H9 (cell line): ENCODE measurements around the gene DLG2. TPM values are rescaled to one million over a fixed set of nuclear protein-coding genes. Genes with fewer than 3 reads are reported as not detected.

ENCODE experiments used
- DNase-seq: peaks from one replicate; pipeline ENCODE4 v3.0.0-alpha.2; 2017
- H2AFZ ChIP-seq: one replicate; pipeline ENCODE4 v1.6.1; 2013; ENCODE audit warnings: mild to moderate bottlenecking, low read length, control low read depth, moderate library complexity
- H2AK5ac ChIP-seq: 2 replicates; pipeline ENCODE4 v1.6.1; 2013; ENCODE audit warnings: low read length, control low read depth, mixed read lengths; ENCODE audit not compliant: insufficient read length
- H2BK120ac ChIP-seq: one replicate; pipeline ENCODE4 v1.6.1; 2013; ENCODE audit warnings: low read depth, mild to moderate bottlenecking, low read length, control low read depth, inconsistent platforms; ENCODE audit not compliant: poor library complexity, severe bottlenecking
- H2BK12ac ChIP-seq: 2 replicates; pipeline ENCODE4 v1.6.1; 2013; ENCODE audit warnings: low read length, control low read depth, mixed read lengths, low read depth; ENCODE audit not compliant: insufficient read length
- H2BK15ac ChIP-seq: 2 replicates; pipeline ENCODE4 v1.6.1; 2013; ENCODE audit warnings: low read depth, low read length, control low read depth
- H2BK20ac ChIP-seq: one replicate; pipeline ENCODE4 v1.6.1; 2013; ENCODE audit warnings: low read depth, mild to moderate bottlenecking, low read length, control low read depth, inconsistent platforms; ENCODE audit not compliant: poor library complexity, severe bottlenecking
- H2BK5ac ChIP-seq: 2 replicates; pipeline ENCODE4 v1.6.1; 2013; ENCODE audit warnings: low read length, control low read depth, mixed read lengths; ENCODE audit not compliant: insufficient read length
- H3K14ac ChIP-seq: 2 replicates; pipeline ENCODE4 v1.6.1; 2013; ENCODE audit warnings: low read length, control low read depth; ENCODE audit not compliant: insufficient read depth
- H3K18ac ChIP-seq: 2 replicates; pipeline ENCODE4 v1.6.1; 2013; ENCODE audit warnings: low read depth, mild to moderate bottlenecking, mixed read lengths, low read length, control low read depth; ENCODE audit not compliant: insufficient read length
- H3K23ac ChIP-seq: 2 replicates; pipeline ENCODE4 v1.6.1; 2013; ENCODE audit warnings: low read length, control low read depth, mixed read lengths, low read depth; ENCODE audit not compliant: insufficient read length
- H3K23me2 ChIP-seq: 2 replicates; pipeline ENCODE4 v1.6.1; 2013; ENCODE audit warnings: low read depth, mild to moderate bottlenecking, mixed read lengths, low read length, control low read depth; ENCODE audit not compliant: insufficient read length, poor library complexity, severe bottlenecking
- H3K27ac ChIP-seq: 2 replicates; pipeline ENCODE4 v1.5.1; 2013; ENCODE audit warnings: low read length, control low read depth, mixed read lengths, low read depth; ENCODE audit not compliant: insufficient read length
- H3K27me3 ChIP-seq: 2 replicates; pipeline ENCODE4 v1.6.1; 2013; ENCODE audit warnings: low read length, control low read depth, inconsistent platforms; ENCODE audit not compliant: insufficient read depth
- H3K4ac ChIP-seq: 2 replicates; pipeline ENCODE4 v1.6.1; 2013; ENCODE audit warnings: low read depth, mild to moderate bottlenecking, control low read depth, inconsistent platforms, low read length, moderate library complexity
- H3K4me1 ChIP-seq: 2 replicates; pipeline ENCODE4 v1.6.1; 2013; ENCODE audit warnings: low read length, control low read depth, inconsistent platforms; ENCODE audit not compliant: insufficient read depth
- H3K4me2 ChIP-seq: 2 replicates; pipeline ENCODE4 v1.6.1; 2013; ENCODE audit warnings: low read length, control low read depth, mixed read lengths; ENCODE audit not compliant: insufficient read length, insufficient read depth
- H3K56ac ChIP-seq: 2 replicates; pipeline ENCODE4 v1.6.1; 2013; ENCODE audit warnings: low read depth, mild to moderate bottlenecking, mixed read lengths, low read length, control low read depth; ENCODE audit not compliant: insufficient read length
- H3K79me1 ChIP-seq: 2 replicates; pipeline ENCODE4 v1.6.1; 2013; ENCODE audit warnings: low read depth, mild to moderate bottlenecking, moderate library complexity, low read length, control low read depth, inconsistent platforms; ENCODE audit not compliant: insufficient read depth, poor library complexity, severe bottlenecking
- H3K79me2 ChIP-seq: 2 replicates; pipeline ENCODE4 v1.6.1; 2013; ENCODE audit warnings: low read length, control low read depth, inconsistent platforms; ENCODE audit not compliant: insufficient read depth
- H3K9ac ChIP-seq: 2 replicates; pipeline ENCODE4 v1.6.1; 2013; ENCODE audit warnings: low read length, control low read depth, mixed read lengths; ENCODE audit not compliant: insufficient read length; ENCODE audit errors: extremely low read depth
- H3K9me3 ChIP-seq: one replicate; pipeline ENCODE4 v1.6.1; 2013; ENCODE audit warnings: low read depth, low read length, inconsistent platforms; ENCODE audit not compliant: control insufficient read depth
- H3T11ph ChIP-seq: one replicate; pipeline ENCODE4 v1.6.1; 2013; ENCODE audit warnings: mild to moderate bottlenecking, low read length, control low read depth, inconsistent platforms
- H4K20me1 ChIP-seq: one replicate; pipeline ENCODE4 v1.6.1; 2013; ENCODE audit not compliant: control insufficient read depth, insufficient read length, insufficient read depth
- H4K5ac ChIP-seq: 2 replicates; pipeline ENCODE4 v1.6.1; 2013; ENCODE audit warnings: low read depth, mild to moderate bottlenecking, mixed read lengths, low read length, control low read depth; ENCODE audit not compliant: insufficient read length
- H4K8ac ChIP-seq: replicated peaks from 2 replicates; pipeline ENCODE4 v1.6.1; 2013; ENCODE audit warnings: low read length, control low read depth, mixed read lengths, low read depth; ENCODE audit not compliant: insufficient read length
- H4K91ac ChIP-seq: 2 replicates; pipeline ENCODE4 v1.6.1; 2013; ENCODE audit warnings: low read depth, mild to moderate bottlenecking, moderate library complexity, mixed read lengths, low read length, control low read depth; ENCODE audit not compliant: insufficient read length
- H3K27ac Mint-ChIP-seq, 3 experiments: 2 replicates in 2 of 3; 3 replicates in 1 of 3; pipeline ENCODE4 v1.8.0; 2020 to 2021; ENCODE audit warnings: mixed read lengths in 3 of 3, mild to moderate bottlenecking in 1 of 3, moderate library complexity in 1 of 3
- H3K27me3 Mint-ChIP-seq: 2 replicates; pipeline ENCODE4 v1.8.0; 2021; ENCODE audit warnings: low read depth, mild to moderate bottlenecking, moderate library complexity, mixed read lengths
- H3K36me3 Mint-ChIP-seq, 3 experiments: 2 replicates in 2 of 3; 3 replicates in 1 of 3; pipeline ENCODE4 v1.8.0; 2020 to 2021; ENCODE audit warnings: low read depth in 3 of 3, mixed read lengths in 3 of 3; ENCODE audit not compliant: insufficient read depth in 1 of 3
- H3K4me1 Mint-ChIP-seq, 2 experiments: 2 replicates each; pipeline ENCODE4 v1.8.0; 2020; ENCODE audit warnings: mixed read lengths in 2 of 2
- H3K4me3 Mint-ChIP-seq, 2 experiments: 2 replicates in 1 of 2; 3 replicates in 1 of 2; pipeline ENCODE4 v1.8.0; 2020 to 2021; ENCODE audit warnings: mild to moderate bottlenecking in 2 of 2, mixed read lengths in 2 of 2, moderate library complexity in 1 of 2
- H3K9me3 Mint-ChIP-seq, 2 experiments: 2 replicates in 1 of 2; 3 replicates in 1 of 2; pipeline ENCODE4 v1.8.0; 2020; ENCODE audit warnings: mild to moderate bottlenecking in 2 of 2, mixed read lengths in 2 of 2, moderate library complexity in 1 of 2
- CTCF ChIP-seq: fragments of 200-600 bp; sonication (generic); conservative IDR thresholded peaks from 3 replicates; pipeline ENCODE4 v1.8.0; 2021; ENCODE audit warnings: antibody characterized with exemption, mild to moderate bottlenecking
- WGBS: extraction: QIAGEN DNeasy Blood & Tissue Kit; methylation state at CpG from one replicate; pipeline ENCODE4 v1.1.7; 2013; ENCODE audit warnings: missing lambda C conversion rate, low lambda C conversion rate, mixed read lengths; ENCODE audit not compliant: insufficient read length; ENCODE audit errors: extremely low coverage; 5-methylcytosine and 5-hydroxymethylcytosine counted together
- total RNA-seq: library from RNA; stranded (reverse); gene quantifications from 2 replicates; pipeline ENCODE4 v1.2.1, GENCODE V29; 2021

Gene DLG2
- total RNA-seq, 1 experiment from 2014 or later, result 8.0 TPM

GRCh38 chr11:84497181-84497580, 1130.0 kb downstream of the DLG2 start:
- H3K36me3 Mint-ChIP-seq, result no peaks in the 10 kb centered on the region
- H3K27me3 ChIP-seq, result no peaks in the 10 kb centered on the region
- no peak overlapping the region for H2BK15ac ChIP-seq
- no peak overlapping the region for H3K4me2 ChIP-seq
- H3K9ac ChIP-seq, result no peak overlapping the region
- no peak for TF ChIP-seq CTCF
- no peak overlapping the region for H3K4me3 Mint-ChIP-seq
- H3T11ph ChIP-seq, result no peak overlapping the region
- H4K8ac ChIP-seq, result no peak overlapping the region
- no peaks in the 10 kb centered on the region for H3K79me2 ChIP-seq
- H2BK20ac ChIP-seq, result no peak overlapping the region
- no peak overlapping the region for H2BK5ac ChIP-seq
- H2AK5ac ChIP-seq, result no peak overlapping the region
- no peak overlapping the region for H4K91ac ChIP-seq
- H2BK120ac ChIP-seq, result no peak overlapping the region
- H4K5ac ChIP-seq, result no peak overlapping the region
- no peaks in the 10 kb centered on the region for H3K23me2 ChIP-seq
- no peaks in the 10 kb centered on the region for H3K27me3 Mint-ChIP-seq
- no peak overlapping the region for H3K27ac ChIP-seq
- H3K27ac Mint-ChIP-seq, result no peak overlapping the region; a peak in 1 of 7 replicates
- no peak overlapping the region for H2BK12ac ChIP-seq
- H3K14ac ChIP-seq, result no peak overlapping the region
- no peaks in the 10 kb centered on the region for H3K9me3 ChIP-seq
- no CpG with 5 or more reads among the region's 1 CpG for WGBS
- H3K4me1 ChIP-seq, result no peaks in the 10 kb centered on the region
- H3K4me1 Mint-ChIP-seq, result no peaks in the 10 kb centered on the region
- no peaks in the 10 kb centered on the region for H4K20me1 ChIP-seq
- no peak overlapping the region for H3K56ac ChIP-seq
- H3K9me3 Mint-ChIP-seq, result no peaks in the 10 kb centered on the region
- H3K18ac ChIP-seq, result no peak overlapping the region
- no peaks in the 10 kb centered on the region for H3K79me1 ChIP-seq
- H2AFZ ChIP-seq, result no peak overlapping the region
- no peak overlapping the region for H3K23ac ChIP-seq
- no peak for DNase-seq
- no peak overlapping the region for H3K4ac ChIP-seq
